Astrocyte (in vitro differentiated cells and primary cell): ENCODE measurements around the gene CCSER2. TPM values are rescaled to one million over a fixed set of nuclear protein-coding genes. Genes with fewer than 3 reads are reported as not detected.

Experiments used
- DNase-seq: peaks from one replicate; pipeline ENCODE4 v3.0.0-alpha.2; 2010; ENCODE audit warnings: low read depth
- FAIRE-seq: peaks from 2 replicates; lab custom pipeline; 2011; peaks lifted over from hg19 to GRCh38; lab: Jason Lieb, UNC
- H2AFZ ChIP-seq: 2 replicates; pipeline ENCODE4 v1.6.0; 2012; ENCODE audit warnings: low read depth, low read length, inconsistent platforms
- H3K27ac ChIP-seq: 2 replicates; pipeline ENCODE4 v1.5.1; 2011; ENCODE audit warnings: low read depth, low read length, inconsistent platforms
- H3K27me3 ChIP-seq: 2 replicates; pipeline ENCODE4 v1.6.0; 2011; ENCODE audit warnings: low read length, inconsistent platforms; ENCODE audit not compliant: insufficient read depth
- H3K36me3 ChIP-seq: 2 replicates; pipeline ENCODE4 v1.5.1; 2011; ENCODE audit warnings: low read length, inconsistent platforms; ENCODE audit not compliant: insufficient read depth
- H3K4me1 ChIP-seq: 2 replicates; pipeline ENCODE4 v1.5.1; 2011; ENCODE audit warnings: low read length, inconsistent platforms; ENCODE audit not compliant: insufficient read depth
- H3K4me2 ChIP-seq: 2 replicates; pipeline ENCODE4 v1.6.0; 2012; ENCODE audit warnings: low read length, inconsistent platforms
- H3K4me3 ChIP-seq: 2 replicates; pipeline ENCODE4 v1.5.1; 2011; ENCODE audit warnings: low read depth, mild to moderate bottlenecking, low read length, inconsistent platforms; ENCODE audit not compliant: insufficient read depth
- H3K79me2 ChIP-seq: 2 replicates; pipeline ENCODE4 v1.6.0; 2012; ENCODE audit warnings: mild to moderate bottlenecking, low read length, inconsistent platforms; ENCODE audit not compliant: insufficient read depth
- H3K9ac ChIP-seq: 2 replicates; pipeline ENCODE4 v1.6.0; 2012; ENCODE audit warnings: mild to moderate bottlenecking, low read length, inconsistent platforms
- H3K9me3 ChIP-seq: 2 replicates; pipeline ENCODE4 v1.5.1; 2012; ENCODE audit warnings: low read depth, mild to moderate bottlenecking, low read length, inconsistent platforms; ENCODE audit not compliant: insufficient read depth
- H4K20me1 ChIP-seq: 2 replicates; pipeline ENCODE4 v1.6.0; 2012; ENCODE audit warnings: low read length, inconsistent platforms; ENCODE audit not compliant: insufficient read depth
- H3K27ac Mint-ChIP-seq: one replicate; pipeline ENCODE4 v1.8.0; 2021; ENCODE audit warnings: mild to moderate bottlenecking, mixed read lengths; ENCODE audit not compliant: unreplicated experiment
- H3K27me3 Mint-ChIP-seq: one replicate; pipeline ENCODE4 v1.8.0; 2021; ENCODE audit warnings: low read depth, mixed read lengths; ENCODE audit not compliant: unreplicated experiment
- H3K36me3 Mint-ChIP-seq: one replicate; pipeline ENCODE4 v1.8.0; 2021; ENCODE audit warnings: low read depth, mixed read lengths; ENCODE audit not compliant: unreplicated experiment
- H3K4me1 Mint-ChIP-seq: one replicate; pipeline ENCODE4 v1.8.0; 2021; ENCODE audit warnings: low read depth, mixed read lengths; ENCODE audit not compliant: unreplicated experiment
- H3K4me3 Mint-ChIP-seq: one replicate; pipeline ENCODE4 v1.8.0; 2021; ENCODE audit warnings: mild to moderate bottlenecking, moderate library complexity, mixed read lengths; ENCODE audit not compliant: unreplicated experiment
- H3K9me3 Mint-ChIP-seq: one replicate; pipeline ENCODE4 v1.8.0; 2021; ENCODE audit warnings: mild to moderate bottlenecking, mixed read lengths; ENCODE audit not compliant: unreplicated experiment
- CTCF ChIP-seq: IDR thresholded peaks from 2 replicates; pipeline ENCODE4 v1.5.1; 2011; ENCODE audit warnings: low read depth, mild to moderate bottlenecking, inconsistent platforms, low read length, moderate library complexity; ENCODE audit not compliant: insufficient read depth
- EZH2 ChIP-seq: IDR thresholded peaks from 2 replicates; pipeline ENCODE4 v1.6.1; 2012; ENCODE audit warnings: mild to moderate bottlenecking, low read length, inconsistent platforms; ENCODE audit not compliant: insufficient read depth
- total RNA-seq: library from RNA; stranded (reverse); gene quantifications from 2 replicates; pipeline ENCODE4 v1.2.1, GENCODE V29; 2021

CCSER2 gene
- total RNA-seq, 1 donor from 2014 or later = 100 TPM

- Mint-ChIP-seq H3K4me3 (no peak overlapping the region), H3K4me1 (peaks cover 3% of the 10 kb centered on the region), H3K36me3 (no peaks in the 10 kb centered on the region), H3K9me3 (no peaks in the 10 kb centered on the region), H3K27me3 (no peaks in the 10 kb centered on the region), H3K27ac (no peak overlapping the region)
- H3K79me2 ChIP-seq = peaks cover 60% of the 10 kb centered on the region
- H3K4me1 ChIP-seq = no peaks in the 10 kb centered on the region
- no peaks in the 10 kb centered on the region for H3K27me3 ChIP-seq
- no peaks in the 10 kb centered on the region for H3K9me3 ChIP-seq
- no peak overlapping the region for H3K4me3 ChIP-seq
- H3K36me3 ChIP-seq = peaks cover 13% of the 10 kb centered on the region
- TF ChIP-seq EZH2 = no peak
- TF ChIP-seq CTCF = no peak
- FAIRE-seq (no peak), DNase-seq (no peak)
- no peak overlapping the region for H2AFZ ChIP-seq
- H3K9ac ChIP-seq = no peak overlapping the region
- H3K4me2 ChIP-seq = no peak overlapping the region
- no peak overlapping the region for H3K27ac ChIP-seq
- peaks cover 61% of the 10 kb centered on the region for H4K20me1 ChIP-seq
These were observed 41.9 kb downstream of the CCSER2 start for GRCh38 chr10:84370283-84370682.

- no peak overlapping the region for H3K27ac ChIP-seq
- H3K27me3 ChIP-seq = no peaks in the 10 kb centered on the region
- H4K20me1 ChIP-seq = peaks cover 46% of the 10 kb centered on the region
- H2AFZ ChIP-seq = no peak overlapping the region
- FAIRE-seq = no peak
- no peak for DNase-seq
- H3K4me3 ChIP-seq = no peak overlapping the region
- H3K79me2 ChIP-seq = peaks cover 59% of the 10 kb centered on the region
- H3K4me2 ChIP-seq = no peak overlapping the region
- H3K9ac ChIP-seq = no peak overlapping the region
- Mint-ChIP-seq H3K36me3 (no peaks in the 10 kb centered on the region), H3K4me1 (peaks cover 10% of the 10 kb centered on the region), H3K9me3 (no peaks in the 10 kb centered on the region), H3K27me3 (no peaks in the 10 kb centered on the region), H3K27ac (no peak overlapping the region), H3K4me3 (no peak overlapping the region)
- peaks cover 13% of the 10 kb centered on the region for H3K36me3 ChIP-seq
- no peaks in the 10 kb centered on the region for H3K4me1 ChIP-seq
- TF ChIP-seq EZH2 (no peak), CTCF (no peak)
- H3K9me3 ChIP-seq = no peaks in the 10 kb centered on the region
These were observed 43.6 kb downstream of the CCSER2 start for GRCh38 chr10:84371944-84372343.

- no peaks in the 10 kb centered on the region for H3K27me3 ChIP-seq
- TF ChIP-seq EZH2 = no peak
- TF ChIP-seq CTCF = no peak
- H3K27ac ChIP-seq = no peak overlapping the region
- Mint-ChIP-seq H3K27me3 (no peaks in the 10 kb centered on the region), H3K4me3 (no peak overlapping the region), H3K36me3 (no peaks in the 10 kb centered on the region), H3K27ac (no peak overlapping the region), H3K9me3 (no peaks in the 10 kb centered on the region), H3K4me1 (peaks cover 10% of the 10 kb centered on the region)
- H3K4me3 ChIP-seq = no peak overlapping the region
- H3K4me2 ChIP-seq = no peak overlapping the region
- no peak overlapping the region for H2AFZ ChIP-seq
- H4K20me1 ChIP-seq = peaks cover 36% of the 10 kb centered on the region
- H3K9ac ChIP-seq = no peak overlapping the region
- no peaks in the 10 kb centered on the region for H3K9me3 ChIP-seq
- FAIRE-seq = no peak
- no peak for DNase-seq
- peaks cover 13% of the 10 kb centered on the region for H3K36me3 ChIP-seq
- H3K4me1 ChIP-seq = no peaks in the 10 kb centered on the region
- peaks cover 59% of the 10 kb centered on the region for H3K79me2 ChIP-seq
These were observed 44.6 kb downstream of the CCSER2 start for GRCh38 chr10:84373000-84373399.
